A549 (cell line): Measurements from ENCODE around the gene PTPRE.

Experiments used
- CEBPB ChIP-seq, 2 experiments: fragments of >200 bp in 1 of 2; sonication (Bioruptor Twin) in 1 of 2; formaldehyde crosslinking in 1 of 2; IDR thresholded peaks; 2 replicates each; pipeline ENCODE4 v1.6.1; 2012 to 2016
- CTCF ChIP-seq: fragments of >200 bp; sonication (Bioruptor Twin); formaldehyde crosslinking; IDR thresholded peaks from 3 replicates; pipeline ENCODE4 v1.5.1; 2016
- EP300 ChIP-seq, 2 experiments: fragments of >200 bp; sonication (Bioruptor Twin); formaldehyde crosslinking; IDR thresholded peaks; 2 replicates in 1 of 2; 3 replicates in 1 of 2; pipeline ENCODE4 v1.6.1; 2016 to 2017
- HOXA7 ChIP-seq: fragments of 250-450 bp; sonication (Bioruptor Pico); IDR thresholded peaks from 2 replicates; pipeline ENCODE4 v1.5.0; 2020; ENCODE audit warnings: mild to moderate bottlenecking, moderate library complexity
- JUN ChIP-seq, 2 experiments: fragments of >200 bp; sonication (Bioruptor Twin); formaldehyde crosslinking; IDR thresholded peaks; 2 replicates in 1 of 2; 3 replicates in 1 of 2; pipeline ENCODE4 v1.6.1; 2016 to 2017
- MAFK ChIP-seq: fragments of 450-650 bp; IDR thresholded peaks from 2 replicates; pipeline ENCODE4 v1.6.1; 2014; ENCODE audit not compliant: partially characterized antibody
- MAX ChIP-seq: IDR thresholded peaks from 2 replicates; pipeline ENCODE4 v1.6.1; 2012
- POLR2A ChIP-seq: IDR thresholded peaks from 2 replicates; pipeline ENCODE4 v1.6.1; 2012; ENCODE audit warnings: mild to moderate bottlenecking, low read length
- REST ChIP-seq: fragments of 200-600 bp; sonication (generic); IDR thresholded peaks from 2 replicates; pipeline ENCODE4 v1.6.1; 2016; ENCODE audit warnings: antibody characterized with exemption, mild to moderate bottlenecking, moderate library complexity
- USF2 ChIP-seq: fragments of 450-650 bp; IDR thresholded peaks from 2 replicates; pipeline ENCODE4 v1.6.1; 2014; ENCODE audit warnings: antibody characterized with exemption

GRCh38 chr10:128084364-128084763 is 177.5 kb downstream of the PTPRE start:
- TF ChIP-seq EP300 (IDR thresholded peaks at IDR 0.05): no peak
- no peak for TF ChIP-seq POLR2A
- no peak for TF ChIP-seq CTCF
- TF ChIP-seq REST: no peak
- no peak for TF ChIP-seq HOXA7 (CRISPR knock-in tag)
- TF ChIP-seq MAFK: no peak
- no peak for TF ChIP-seq USF2
- TF ChIP-seq JUN (IDR thresholded peaks at IDR 0.05): no peak
- no peak for TF ChIP-seq MAX
- TF ChIP-seq CEBPB (IDR thresholded peaks at IDR 0.05): no peak
